HG02973 (cell line): ENCODE results near the gene ATN1.
A peak's percentile ranks its signal among the peaks of the same experiment; 100 is the strongest.

Experiments used
- ATAC-seq: cut with Tn5 transposase; IDR thresholded peaks from one replicate; pipeline ENCODE4 v1.9.1; 2021; ENCODE audit warnings: moderate library complexity; ENCODE audit not compliant: unreplicated experiment

ATN1 gene

DNA sequence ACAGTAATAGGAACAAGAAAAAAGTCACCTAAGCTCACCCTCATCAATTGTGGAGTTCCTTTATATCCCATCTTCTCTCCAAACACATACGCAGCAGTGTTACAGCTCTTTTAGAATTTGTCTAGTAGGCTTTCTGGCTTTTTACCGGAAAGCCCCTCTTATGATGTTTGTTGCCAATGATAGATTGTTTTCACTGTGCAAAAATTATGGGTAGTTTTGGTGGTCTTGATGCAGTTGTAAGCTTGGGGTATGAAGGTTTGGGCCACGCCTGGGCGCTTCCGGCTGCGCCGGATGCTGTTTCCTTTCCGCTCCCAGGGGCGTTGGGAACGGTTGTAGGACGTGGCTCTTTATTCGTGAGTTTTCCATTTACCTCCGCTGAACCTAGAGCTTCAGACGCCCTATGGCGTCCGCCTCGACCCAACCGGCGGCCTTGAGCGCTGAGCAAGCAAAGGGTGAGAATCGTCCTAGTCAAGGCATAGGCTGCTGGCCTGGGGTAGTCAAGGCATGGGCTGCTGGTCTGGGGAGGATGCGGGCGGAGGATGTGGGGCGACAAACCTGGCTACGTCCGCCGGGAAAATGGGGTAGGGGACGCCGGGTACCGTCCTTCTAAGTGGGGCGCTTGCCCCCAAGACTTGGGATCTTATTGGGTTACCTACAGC is 16.1 kb downstream of the ATN1 start, which contains the start of the genes C12orf57 and RNU7-1:
Gene C12orf57 (plus strand): TSS at position 301 of the 659 bp plus-strand sequence. CDS start 100 bp downstream, at position 401.
Gene RNU7-1 (plus strand): TSS at position 95 of the 659 bp plus-strand sequence.
- peak; percentile 28 for ATAC-seq

DNA sequence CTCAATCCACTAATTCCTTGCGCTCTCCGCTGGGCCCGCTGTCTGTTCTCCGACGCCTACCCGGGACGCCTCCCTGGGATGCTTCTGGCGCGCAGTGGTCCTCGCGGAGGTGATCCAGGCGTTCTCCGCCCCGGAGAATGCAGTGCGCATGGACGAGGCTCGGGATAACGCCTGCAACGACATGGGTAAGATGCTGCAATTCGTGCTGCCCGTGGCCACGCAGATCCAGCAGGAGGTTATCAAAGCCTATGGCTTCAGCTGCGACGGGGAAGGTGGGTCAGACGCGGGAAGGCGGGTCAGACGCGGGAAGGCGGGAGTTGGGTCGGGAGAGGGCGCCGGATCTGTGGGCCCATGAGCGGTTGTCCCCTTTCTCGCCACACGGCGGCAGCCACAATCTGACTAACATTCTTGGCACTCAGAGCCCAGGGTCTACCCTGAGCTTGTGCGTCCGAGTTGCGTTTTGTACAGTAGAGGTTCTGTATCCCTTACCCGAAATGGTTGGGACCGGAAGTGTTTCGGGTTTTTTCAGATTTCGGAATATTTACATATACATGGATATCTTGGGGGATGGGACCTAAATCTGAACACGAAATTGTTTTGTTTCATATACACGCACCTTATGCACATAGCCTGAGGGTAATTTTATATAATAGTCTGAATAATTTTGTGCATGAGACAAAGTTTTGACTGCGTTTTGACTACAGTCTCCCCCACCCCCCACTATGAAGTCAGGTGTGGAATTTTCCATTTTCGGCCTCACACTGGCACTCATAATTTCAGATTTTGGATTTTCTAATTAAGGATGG is 16.8 kb downstream of the ATN1 start:
- peak; percentile 36 for ATAC-seq

DNA sequence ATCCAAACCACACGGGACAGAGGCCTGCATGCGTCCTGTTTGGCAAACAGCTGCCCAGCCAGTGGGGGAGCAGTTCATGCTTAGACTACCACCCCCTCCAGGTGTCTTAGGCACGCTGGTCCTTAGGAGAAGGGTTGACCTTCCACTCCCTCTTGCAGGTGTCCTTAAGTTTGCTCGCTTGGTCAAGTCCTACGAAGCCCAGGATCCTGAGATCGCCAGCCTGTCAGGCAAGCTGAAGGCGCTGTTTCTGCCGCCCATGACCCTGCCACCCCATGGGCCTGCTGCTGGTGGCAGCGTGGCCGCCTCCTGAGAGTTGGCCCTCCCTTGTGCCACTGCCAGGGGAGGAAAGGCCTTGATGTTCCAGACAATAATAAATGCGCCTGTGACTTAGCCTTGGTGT is 17.9 kb downstream of the ATN1 start:
- no peak for ATAC-seq

DNA sequence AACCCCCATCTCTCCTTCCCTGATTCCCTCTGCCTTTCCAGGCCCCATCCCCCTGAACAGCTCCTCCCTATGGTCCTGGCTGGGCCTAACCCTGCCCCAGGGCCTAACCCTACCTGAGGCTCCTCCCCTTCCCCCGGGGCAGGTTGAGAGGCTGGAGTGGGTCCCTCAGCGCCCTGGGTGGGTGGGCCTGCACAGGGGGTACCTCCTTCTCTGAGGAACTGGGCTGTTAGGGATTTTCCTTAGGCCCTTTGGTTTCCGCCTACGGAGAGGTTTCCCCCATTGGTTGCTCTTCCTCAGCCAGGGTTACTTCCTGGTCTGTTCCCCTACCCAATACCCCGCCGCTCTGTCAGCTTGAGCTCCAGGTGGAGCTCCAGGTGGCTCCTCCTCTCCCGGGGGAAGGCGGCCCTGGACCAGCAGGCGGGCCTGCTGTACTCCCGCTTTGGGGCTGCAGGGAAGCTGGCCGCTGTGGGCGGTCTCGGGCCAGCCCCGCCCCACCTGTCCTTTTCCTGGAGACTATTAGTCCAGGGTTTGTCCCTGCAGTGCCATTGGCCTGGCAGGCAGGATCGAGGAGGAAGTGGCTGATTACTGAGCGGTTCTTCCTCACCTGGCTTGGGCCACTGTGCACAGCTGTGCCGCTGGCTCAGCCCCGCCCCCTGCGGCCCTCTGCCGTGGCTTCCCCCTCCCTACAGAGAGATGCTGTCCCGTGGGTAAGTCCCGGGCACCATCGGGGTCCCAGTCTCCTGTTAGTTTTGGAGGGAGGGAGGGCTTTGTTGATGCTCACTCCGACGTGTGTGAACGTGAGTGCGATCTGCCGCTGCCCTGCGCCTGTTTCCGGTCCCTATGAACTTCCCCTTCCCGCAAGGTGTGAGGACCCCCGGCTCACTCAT is 18.5 kb downstream of the ATN1 start:
- no peak for ATAC-seq

DNA sequence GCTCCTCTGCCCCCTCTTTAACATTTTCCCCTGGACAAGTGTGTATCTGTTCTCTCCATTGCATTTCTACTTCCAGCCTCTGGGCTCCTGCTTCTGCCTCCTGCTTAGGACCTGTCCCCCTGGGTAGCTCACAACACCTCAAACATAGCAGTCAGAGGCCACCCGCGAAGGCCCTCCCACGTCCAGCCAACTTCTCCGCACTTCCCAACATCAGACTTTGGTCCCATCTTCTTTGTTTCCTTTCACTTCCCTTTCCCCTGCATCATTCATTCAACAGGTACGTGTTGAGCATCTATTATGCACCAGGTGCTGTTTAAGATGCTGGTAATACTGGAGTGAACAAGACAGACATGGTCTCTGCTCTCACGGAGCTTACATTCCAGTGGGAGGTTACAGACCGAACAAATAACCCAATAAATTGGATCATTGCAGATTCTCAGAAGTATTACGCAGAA is 19.2 kb downstream of the ATN1 start:
- ATAC-seq: no peak

DNA sequence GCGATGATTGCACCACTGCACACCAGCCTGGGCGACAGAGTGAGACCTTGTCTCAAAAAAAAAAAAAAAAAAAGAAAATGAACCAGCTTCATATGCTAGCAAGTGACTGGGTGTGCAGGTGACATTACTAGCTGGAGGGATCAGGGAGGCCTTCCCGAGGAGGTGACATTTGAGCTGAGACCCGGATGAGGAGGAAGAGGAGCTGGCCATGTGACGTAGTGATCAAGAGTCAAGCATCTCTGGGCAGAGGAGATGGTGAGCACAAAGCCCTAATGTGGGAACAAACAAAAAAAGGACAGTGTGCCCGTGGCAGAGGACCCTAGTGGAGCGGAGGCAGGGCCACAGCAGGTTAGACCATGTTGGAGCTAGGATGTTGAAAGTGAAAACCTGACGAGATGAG is 19.9 kb downstream of the ATN1 start:
- no peak for ATAC-seq

DNA sequence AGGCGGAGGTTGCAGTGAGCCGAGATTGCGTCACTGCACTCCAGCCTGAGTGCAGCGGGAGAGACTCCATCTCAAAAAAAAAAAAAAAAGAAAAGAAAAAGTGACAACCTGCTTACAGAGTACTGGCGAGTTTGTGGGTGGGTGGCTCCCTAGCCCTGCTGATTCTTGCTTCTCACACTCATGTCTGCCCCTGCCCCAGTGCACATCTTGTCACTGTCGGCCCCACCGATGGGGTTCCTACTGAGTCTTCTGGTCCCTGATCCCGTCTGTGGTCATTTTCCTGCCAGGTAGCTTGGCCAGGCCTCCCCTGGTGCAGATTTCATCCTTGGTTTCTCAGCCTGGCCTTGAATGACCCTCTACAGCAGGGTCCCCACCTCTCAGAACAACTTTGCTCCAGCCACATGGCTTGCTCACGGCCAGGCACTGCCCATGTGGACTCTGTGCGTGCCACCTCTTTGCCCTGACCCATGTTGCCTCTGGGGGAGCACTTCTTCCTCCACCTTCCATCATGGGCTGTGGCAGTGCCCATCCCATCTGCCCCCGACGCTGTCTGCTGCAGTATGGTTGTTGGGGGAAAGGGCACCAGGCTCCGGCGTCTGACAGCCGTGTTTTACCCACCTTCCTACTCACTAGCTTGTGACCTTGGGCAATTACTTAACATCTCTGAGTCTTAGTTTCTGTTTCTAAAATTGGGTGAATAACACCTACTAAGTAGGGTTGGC is 21.3 kb downstream of the ATN1 start:
- no peak for ATAC-seq

DNA sequence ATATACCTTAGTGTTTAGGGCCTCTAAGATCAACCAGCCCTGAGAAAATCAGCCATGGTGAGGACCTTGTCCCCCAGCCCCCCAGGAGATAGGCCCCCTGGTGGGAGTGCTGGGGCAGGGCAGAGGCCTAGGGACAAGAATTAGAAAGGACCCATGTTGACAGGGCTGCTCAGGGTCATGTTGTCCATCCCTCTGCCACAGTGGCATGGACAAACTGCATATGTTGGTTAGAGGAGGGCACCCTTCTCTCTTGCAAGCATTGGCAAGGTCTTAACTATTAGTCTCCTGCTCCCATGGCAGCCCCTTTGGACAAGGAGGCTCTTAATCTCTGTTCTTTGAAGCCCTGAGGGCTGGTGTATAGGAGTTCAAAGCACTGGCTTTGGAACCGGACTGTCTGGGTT is 22.6 kb downstream of the ATN1 start:
- no peak for ATAC-seq

DNA sequence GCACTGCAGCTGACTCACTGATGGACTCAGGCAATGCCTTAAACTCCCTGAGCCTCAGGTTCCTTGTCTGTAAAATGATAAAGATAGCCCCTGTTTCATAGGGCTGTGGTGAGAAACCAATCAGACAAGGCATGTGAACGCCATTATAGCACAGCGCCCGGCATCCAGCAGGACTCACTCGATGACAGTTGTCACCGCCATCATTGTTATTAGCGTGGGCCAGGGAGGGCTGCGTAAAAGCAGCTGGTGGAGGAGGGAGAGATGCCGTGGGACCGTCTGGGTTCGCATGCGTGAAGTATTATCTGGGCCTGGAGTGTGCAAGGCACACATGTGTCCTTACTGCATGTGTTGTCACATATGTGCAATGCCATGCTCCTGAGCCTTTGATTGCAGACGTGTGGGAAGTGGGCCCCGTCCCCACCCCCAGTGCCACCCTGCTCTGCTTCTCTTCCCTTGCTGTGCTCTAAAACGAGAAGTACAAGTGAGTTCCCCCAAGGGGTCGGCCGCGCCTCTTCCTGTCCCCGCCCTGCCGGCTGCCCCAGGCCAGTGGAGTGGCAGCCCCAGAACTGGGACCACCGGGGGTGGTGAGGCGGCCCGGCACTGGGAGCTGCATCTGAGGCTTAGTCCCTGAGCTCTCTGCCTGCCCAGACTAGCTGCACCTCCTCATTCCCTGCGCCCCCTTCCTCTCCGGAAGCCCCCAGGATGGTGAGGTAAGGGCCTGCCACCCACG is 23.2 kb downstream of the ATN1 start, which contains the start of gene PTPN6:
Gene PTPN6 (plus strand): TSS at position 546 of the 730 bp plus-strand sequence. CDS start 157 bp downstream, at position 703.
- no peak for ATAC-seq

DNA sequence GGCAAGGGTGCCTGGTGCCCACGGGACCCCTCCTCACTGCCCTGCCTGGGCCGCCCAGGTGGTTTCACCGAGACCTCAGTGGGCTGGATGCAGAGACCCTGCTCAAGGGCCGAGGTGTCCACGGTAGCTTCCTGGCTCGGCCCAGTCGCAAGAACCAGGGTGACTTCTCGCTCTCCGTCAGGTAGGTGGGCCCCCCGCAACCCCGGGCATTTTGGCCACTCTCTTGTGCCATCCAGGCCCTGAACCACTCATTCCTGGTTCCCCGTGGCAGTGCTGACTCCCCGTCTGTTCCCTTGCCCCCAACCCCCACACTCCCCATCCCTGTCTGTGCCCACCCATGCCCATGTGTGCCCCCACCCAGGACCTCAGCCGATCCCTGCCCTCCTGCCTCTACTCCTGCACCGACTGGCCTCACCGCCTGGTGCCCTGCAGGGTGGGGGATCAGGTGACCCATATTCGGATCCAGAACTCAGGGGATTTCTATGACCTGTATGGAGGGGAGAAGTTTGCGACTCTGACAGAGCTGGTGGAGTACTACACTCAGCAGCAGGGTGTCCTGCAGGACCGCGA is 23.9 kb downstream of the ATN1 start:
- ATAC-seq: no peak

DNA sequence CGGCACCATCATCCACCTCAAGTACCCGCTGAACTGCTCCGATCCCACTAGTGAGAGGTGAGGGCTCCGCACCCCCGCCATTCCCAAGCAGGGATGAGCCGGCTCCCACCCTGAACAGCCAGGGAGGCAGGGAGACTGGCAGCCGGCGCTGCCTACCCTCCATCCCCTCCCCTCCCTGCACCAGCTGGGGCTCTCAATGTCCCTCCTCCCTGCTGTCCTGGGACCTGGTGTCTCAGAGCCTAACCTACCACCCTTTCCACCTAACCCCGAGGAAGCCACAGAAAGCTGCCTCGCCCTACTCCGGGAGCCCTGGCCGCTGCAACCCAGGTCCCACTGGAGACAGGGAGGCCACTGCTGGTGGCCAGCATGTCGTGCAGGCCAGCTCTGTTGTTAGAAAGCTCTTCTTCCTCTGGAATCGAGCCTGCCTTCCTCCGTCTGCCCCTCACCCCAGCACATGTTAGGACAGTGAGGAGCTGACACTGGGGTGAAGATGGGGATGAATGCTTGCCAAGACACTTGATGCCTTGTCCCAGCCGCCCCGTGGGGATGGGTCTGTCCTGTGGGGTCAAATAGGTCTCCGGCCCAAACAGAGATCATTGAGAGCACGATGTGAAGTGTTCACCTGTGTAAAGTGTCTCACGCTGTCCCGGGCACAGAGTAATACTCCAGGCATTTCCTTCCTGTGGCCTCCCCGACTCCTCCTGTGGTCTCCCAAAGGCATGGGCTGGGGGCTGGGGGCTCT is 24.5 kb downstream of the ATN1 start:
- no peak for ATAC-seq

DNA sequence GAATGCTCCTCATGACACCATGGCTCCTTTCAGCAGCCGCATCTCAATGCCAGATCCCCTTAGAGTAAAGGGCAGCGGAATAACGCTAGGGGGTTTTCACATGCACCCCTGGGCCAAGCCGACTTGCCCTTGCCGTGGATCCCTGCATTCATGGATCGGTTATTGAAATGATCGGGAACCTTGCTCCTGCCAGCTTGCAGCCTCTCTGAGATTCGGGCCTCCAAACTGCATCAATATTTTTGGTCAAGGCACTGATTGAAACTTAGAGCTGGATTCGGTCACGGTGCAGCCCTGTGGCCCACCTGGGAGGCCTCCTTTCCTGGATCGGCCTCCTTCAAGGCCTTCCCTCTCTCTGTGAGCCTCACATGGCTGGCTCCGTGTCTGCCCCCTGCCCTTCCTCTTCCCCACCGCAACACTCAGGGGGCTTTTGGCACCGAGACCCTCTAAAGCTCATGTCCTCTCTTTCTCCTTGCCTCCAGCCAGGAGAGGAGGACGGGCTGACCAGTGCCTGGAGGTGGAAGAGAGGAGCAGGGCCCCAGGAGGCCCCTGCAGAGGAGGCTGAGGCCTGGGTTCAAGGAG is 25.2 kb downstream of the ATN1 start:
- no peak for ATAC-seq

DNA sequence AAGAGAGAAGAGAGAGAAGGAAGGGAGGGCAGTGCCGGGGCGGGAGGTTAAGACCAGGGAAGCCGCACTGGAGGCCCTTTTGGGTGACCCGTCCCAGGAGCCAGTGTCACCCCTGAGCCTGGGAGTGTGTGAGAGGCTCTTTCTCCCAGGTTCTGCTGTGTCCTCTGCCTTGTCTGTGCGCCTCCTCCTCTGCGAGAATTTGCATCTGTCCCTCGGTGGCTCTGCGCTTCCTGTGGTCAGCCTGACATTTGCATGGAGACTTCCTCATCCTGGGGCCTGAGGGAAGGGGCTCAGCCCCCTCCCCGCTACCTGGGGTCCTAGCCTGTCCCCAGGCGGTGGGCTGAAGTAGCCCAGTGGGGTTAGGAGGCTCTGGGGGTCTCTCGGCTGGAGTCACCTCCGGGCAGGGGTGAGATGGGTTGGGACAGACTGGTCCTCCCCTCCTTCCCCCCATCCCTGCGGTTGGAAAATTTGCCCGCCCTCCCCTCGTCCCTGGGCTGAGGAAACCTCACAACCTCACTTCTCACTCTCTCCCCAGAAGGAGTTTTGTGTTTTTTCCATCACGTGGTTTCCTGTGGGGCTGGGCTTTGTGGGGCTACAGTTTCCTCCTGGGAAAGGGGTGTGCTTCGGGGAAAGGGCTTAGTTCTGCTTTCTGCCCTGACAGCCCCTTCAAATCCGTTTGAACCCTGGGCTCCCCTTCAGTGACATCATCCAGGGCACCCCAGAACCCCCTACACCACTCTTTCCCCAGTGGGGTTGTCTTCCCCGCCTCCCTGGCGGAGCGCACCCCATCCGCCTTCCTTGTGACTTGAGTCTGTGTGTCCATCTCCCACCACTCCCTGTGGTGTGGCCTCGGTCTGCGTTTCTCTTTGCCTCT is 25.9 kb downstream of the ATN1 start:
- ATAC-seq: peak; percentile 33

DNA sequence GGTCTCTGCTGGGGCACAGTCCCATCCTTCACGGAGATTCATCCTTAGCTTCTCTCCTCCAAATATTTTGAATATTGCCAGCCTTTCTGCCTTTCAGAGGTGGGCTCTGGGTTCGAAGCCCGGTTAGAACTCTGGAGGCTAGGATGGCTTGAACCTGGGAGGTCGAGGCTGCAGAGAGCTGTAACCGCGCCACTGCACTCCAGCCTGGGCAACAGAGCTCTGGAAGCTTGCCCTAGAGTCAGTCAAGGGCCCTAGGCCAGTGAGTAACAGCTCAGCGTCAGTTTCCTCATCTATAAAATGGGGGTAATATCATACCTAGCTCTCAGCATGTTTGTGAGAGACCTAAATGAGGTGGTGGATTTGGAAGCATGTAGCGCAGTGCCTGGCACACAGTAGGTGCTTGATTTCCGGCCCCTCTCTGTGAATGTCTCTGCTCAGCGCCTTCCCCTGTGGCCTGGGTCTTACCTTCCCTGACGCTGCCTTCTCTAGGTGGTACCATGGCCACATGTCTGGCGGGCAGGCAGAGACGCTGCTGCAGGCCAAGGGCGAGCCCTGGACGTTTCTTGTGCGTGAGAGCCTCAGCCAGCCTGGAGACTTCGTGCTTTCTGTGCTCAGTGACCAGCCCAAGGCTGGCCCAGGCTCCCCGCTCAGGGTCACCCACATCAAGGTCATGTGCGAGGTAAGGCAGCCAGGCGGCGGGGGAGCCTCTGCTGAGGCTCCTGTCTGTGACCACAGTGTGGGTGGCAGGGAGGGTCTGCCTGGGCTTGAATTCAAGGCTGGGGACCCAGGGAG is 26.8 kb downstream of the ATN1 start:
- no peak for ATAC-seq

DNA sequence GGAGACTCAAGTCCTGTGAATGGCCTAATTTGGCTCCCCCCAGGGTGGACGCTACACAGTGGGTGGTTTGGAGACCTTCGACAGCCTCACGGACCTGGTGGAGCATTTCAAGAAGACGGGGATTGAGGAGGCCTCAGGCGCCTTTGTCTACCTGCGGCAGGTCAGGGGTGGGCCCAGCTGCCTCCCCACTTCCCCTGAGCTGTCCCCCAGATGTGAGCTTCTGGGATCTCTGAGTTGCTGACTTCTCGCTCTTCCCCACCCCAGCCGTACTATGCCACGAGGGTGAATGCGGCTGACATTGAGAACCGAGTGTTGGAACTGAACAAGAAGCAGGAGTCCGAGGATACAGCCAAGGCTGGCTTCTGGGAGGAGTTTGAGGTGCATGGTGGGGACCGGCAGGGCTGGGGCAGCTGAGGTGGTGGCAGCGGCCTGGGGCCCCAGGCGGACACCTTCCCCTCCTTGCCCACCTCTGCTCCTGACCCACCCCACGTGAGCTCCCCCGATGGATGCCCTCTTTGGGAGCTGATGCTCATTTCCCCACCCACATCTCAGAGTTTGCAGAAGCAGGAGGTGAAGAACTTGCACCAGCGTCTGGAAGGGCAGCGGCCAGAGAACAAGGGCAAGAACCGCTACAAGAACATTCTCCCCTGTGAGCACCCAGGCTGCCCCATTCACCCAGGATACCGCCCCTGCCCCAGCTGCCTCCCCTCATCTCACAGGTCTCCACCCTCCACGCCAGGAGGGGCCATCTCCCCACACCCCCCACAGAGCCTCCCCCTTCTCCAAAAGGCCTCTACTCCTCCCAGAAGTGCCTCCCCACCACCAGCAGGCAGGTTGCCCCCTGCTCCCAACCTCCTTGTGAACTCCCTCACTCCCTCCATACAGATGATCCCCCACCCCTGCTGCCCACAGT is 27.6 kb downstream of the ATN1 start:
- ATAC-seq: no peak
